ENCODE data around the gene EYS.
A peak's percentile ranks its signal among the peaks of the same experiment; 100 is the strongest.
"Not testable (repeated sequence)": the region's sequence is repeated elsewhere in the genome, so short reads cannot be mapped to it uniquely, and the experiment has no call there.

The EYS gene

GRCh38 chr6:65071480-65071879 lies 635.5 kb downstream of the EYS start:
- DNase-seq: no peak

- DNase-seq: no peak
Measured at GRCh38 chr6:65064844-65065243, 642.2 kb downstream of the EYS start.

GRCh38 chr6:65059568-65059967 lies 647.5 kb downstream of the EYS start:
- DNase-seq: no peak

DNA sequence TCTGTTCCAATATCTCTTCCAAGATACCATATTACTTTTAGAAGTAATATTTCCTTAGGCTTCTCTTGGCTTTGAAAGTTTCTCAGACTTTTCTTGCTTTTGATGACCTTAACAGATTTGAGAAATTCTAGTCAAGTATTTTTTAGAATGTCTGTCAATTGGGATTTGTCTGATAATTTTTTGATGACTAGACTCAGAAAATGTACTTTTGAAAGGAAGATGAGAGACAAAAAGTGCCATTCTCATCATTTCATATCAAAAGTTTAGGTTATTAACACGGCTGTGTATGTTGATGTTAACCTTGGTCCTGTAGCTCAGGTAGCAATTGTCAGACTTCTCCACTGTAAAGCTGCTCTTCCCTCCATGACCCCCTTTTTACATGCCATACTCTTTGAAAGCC lies 651.5 kb downstream of the EYS start:
- no peak for DNase-seq

- DNase-seq: no peak
Measured at GRCh38 chr6:65052626-65053025, 654.4 kb downstream of the EYS start.

GRCh38 chr6:65045801-65046200 lies 661.2 kb downstream of the EYS start:
- no peak for DNase-seq

DNA sequence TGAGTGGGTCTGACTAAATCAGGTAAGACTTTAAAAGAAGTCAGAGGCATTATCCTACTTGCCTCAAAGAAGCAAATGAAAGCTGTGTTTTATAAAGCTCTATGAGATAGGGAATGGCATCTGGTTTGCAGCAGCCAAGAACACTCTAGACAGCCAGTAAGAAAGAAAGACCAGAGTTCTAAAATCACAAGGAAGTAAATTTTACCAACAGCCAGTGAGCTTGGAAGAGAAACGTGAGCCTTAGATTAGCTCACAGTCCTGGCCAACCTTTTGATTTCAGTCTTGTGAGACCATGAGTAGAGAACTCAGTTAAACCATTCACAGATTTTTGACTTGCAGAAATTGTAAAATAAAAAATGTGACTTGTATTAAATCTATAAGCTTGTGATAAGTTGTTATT lies 693.0 kb downstream of the EYS start:
- no peak for DNase-seq

DNA sequence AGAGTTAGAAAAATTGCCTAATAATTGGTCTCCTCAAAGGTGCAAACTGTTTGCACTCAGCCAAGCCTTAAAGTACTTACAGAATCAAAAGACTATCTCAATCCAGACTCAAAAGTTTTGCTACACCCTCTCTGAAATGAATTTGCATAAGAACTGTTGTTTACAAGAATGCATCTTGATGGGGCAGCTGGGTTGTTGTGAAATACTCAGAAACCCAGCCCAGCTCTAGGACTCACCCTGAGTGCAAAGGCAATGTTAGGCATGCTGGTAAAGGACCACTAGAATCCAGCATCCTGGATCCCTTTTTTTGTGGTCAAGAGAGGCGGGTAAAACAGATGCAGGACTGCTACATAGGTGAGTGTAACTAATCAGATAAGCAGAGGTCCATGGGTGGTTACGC lies 700.2 kb downstream of the EYS start:
- no peak for DNase-seq

DNA sequence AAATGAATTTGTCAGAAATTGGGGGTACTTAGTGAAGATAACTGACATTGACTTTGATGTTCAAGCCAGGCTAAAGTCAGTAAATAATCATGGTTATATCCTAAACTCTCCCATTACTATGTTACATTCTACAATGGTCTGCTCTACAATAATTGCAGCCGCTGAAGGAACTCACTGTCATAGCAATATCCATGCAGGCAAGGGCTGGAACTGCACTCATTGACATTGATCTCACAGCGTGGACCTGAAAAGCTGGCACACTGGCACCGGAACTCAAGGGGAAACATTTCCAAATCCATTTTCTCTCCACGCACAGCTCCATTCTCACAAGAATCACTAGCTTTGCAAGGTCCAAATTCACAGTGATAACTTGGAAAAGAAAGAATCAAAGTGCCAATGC lies 702.7 kb downstream of the EYS start:
- DNase-seq: no peak

- DNase-seq: not testable (repeated sequence)
Measured at GRCh38 chr6:65002882-65003281, 704.1 kb downstream of the EYS start.

GRCh38 chr6:65000815-65001214 lies 706.2 kb downstream of the EYS start:
- DNase-seq: no peak

- no peak for DNase-seq
Measured at GRCh38 chr6:64998204-64998603, 708.8 kb downstream of the EYS start.

GRCh38 chr6:64996301-64996700 lies 710.7 kb downstream of the EYS start:
- no peak for DNase-seq

DNA sequence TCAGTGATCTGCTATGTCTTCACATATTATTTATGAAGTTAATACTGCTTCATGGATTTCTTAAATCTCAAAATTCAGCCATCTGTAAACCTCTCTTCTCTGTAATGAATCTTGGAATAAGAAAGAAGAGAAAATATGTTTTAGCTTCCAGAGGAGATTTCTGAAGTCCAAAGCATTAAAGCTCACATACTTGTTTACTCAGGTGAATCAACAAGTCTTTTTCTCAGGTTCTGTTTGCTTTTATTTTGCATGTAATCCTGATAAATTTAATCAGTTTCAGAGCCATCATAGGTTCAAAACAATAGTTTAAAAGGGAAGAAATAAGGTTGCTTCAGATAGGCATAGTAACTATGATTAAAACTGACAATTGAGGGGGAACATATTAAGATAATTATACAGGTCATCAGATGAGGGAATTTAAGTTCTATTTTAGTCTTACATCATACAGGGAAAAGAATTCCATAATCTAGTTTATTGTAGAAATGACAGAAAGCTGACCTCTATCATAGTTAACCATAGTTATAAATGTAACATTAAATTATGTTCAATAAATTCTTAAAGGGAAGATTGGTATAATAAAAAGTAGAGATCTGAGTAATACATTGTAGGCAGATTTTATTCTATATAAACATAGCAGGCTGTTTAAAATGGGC lies 716.2 kb downstream of the EYS start:
- DNase-seq: no peak

DNA sequence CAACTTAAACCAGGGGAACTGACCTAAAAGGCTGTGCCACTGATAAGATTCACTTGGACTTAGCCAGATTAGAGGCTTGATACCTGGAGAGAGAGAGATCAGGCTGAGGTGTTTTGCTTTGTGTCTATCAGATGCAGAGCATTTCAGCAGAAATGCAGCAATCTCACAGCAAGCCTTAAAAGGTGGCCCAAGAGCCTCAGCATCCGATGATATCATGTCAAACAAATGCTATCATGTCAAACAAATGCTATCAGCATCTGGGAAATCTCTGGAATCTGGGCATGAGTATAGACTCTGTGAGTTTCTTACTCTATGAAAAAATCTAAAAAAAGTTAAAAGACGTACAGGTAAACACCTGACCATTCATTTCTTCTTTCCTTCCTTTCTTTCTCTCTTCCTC lies 718.9 kb downstream of the EYS start:
- DNase-seq: no peak

DNA sequence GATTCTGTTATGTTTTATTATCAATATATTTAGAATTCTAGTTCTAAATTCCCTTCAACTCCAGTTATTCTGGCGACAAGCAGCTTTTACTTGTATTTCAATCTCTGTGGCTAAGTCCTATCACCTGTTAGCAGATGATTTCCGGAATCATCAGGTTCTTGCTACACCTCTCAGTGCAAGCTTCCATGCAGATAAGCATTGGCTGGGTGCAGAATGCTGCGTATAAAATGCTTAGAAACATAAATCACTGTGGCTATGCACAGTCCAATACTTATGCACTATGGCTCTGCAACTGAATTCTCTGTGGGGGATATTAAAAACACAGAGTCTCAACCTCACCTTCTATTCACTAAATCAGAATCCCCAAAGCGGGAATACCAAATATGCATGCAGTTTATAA lies 720.0 kb downstream of the EYS start:
- DNase-seq: no peak

GRCh38 chr6:64985726-64986125 lies 721.3 kb downstream of the EYS start:
- DNase-seq: no peak

- peak; percentile 16 for DNase-seq
Measured at GRCh38 chr6:64984948-64985347, 722.1 kb downstream of the EYS start.

DNA sequence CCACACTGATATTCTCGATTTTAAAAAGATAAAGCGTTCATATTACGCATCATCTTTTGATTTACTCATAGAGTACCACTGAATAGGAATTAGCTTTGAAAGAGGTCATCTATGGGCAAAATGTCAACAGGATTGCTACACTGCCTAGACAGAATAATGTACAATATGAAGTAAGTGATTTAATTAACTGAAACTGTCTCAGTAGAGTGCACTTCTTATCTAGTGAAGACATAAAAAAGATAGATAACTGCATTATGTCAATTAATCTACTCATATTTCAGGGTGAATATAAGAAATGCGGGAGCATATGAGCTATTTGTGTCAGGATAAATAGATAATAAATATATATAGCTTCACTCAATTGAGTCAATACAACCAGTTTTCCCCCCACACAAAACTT lies 723.9 kb downstream of the EYS start:
- no peak for DNase-seq

- DNase-seq: no peak
Measured at GRCh38 chr6:64973142-64973541, 733.9 kb downstream of the EYS start.

- no peak for DNase-seq
Measured at GRCh38 chr6:64969139-64969538, 737.9 kb downstream of the EYS start.

GRCh38 chr6:64955435-64955848 lies 751.6 kb downstream of the EYS start:
- DNase-seq: no peak

- DNase-seq: no peak
Measured at GRCh38 chr6:64949257-64949656, 757.8 kb downstream of the EYS start.

GRCh38 chr6:64948261-64948660 lies 758.8 kb downstream of the EYS start:
- no peak for DNase-seq

DNA sequence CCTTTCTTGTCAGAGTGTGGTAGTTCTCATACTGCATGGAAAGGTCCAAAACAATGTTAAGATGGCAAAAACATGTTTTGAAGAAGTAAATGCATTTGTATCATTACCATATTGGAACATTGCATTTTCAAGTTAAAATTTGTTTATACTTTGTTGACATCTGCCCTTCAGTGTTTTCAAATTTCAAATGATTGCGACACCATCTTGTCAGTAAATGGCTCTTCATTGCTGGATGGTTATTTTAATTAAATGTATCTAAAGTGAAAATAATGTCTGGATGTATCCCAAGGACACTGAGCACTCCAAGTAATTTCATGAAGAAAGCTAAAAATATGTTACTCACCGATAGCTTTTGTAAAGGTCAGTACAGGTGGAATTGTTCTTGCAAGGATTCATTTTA lies 761.6 kb downstream of the EYS start:
- DNase-seq: no peak

- DNase-seq: no peak
Measured at GRCh38 chr6:64932486-64932885, 774.5 kb downstream of the EYS start.

All from NCI-H748 treated with DMSO at 0.1 percent for 48 hours (cell line).